HG03039 (cell line): ENCODE results near the gene TMEM39B.
A peak's percentile ranks its signal among the peaks of the same experiment; 100 is the strongest.
"Not testable (repeated sequence)": the region's sequence is repeated elsewhere in the genome, so short reads cannot be mapped to it uniquely, and the experiment has no call there.

Experiments
- ATAC-seq: cut with Tn5 transposase; IDR thresholded peaks from one replicate; pipeline ENCODE4 v1.9.1; 2021; ENCODE audit warnings: mild to moderate bottlenecking, moderate library complexity; ENCODE audit not compliant: unreplicated experiment

The TMEM39B gene

GRCh38 chr1:32072622-32073298 lies at the start of gene TMEM39B:
Gene TMEM39B, plus strand, starts transcription at chr1:32072939. Its CDS starts 109 bp downstream, at chr1:32073048.
- ATAC-seq = peak; percentile 70

GRCh38 chr1:32023351-32023750 lies 49.4 kb upstream of the TMEM39B start:
- ATAC-seq = no peak

DNA sequence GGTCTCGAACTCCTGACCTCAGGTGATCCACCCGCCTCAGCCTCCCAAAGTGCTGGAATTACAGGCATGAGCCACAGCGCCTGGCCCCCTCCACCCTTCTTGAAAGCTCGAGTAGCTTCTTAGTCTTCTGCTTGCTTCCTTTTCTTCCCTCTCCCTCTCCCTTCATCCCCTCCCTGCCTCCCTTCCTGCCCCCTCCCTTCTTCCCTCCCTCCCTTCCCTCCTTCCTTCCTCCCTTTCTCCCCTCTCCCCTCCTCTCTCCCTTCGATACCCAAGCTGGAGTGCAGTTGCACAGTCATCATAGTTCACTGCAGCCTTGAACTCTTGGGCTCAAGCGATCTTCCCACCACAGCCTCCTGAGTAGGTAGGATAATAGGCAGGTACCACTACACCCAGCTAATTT lies 47.2 kb upstream of the TMEM39B start:
- ATAC-seq = no peak

DNA sequence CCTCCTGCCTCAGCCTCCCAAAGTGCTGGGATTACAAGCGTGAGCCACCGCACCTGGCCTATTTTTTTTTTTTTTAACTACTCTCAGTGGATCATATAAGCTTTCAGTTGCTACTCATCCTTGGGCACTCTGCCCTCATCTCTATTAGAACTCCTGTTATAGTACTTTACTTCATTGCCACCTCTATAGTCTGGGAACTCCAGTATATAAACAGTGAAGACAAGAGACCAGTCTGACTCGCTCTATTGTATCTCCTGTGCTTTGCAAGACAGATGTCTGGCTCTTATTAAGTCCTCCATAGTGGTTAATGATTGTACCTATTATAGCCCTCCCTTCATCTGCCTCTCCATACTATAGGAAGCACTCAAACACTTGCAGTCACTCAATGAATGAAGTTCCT lies 44.0 kb upstream of the TMEM39B start:
- no peak for ATAC-seq

DNA sequence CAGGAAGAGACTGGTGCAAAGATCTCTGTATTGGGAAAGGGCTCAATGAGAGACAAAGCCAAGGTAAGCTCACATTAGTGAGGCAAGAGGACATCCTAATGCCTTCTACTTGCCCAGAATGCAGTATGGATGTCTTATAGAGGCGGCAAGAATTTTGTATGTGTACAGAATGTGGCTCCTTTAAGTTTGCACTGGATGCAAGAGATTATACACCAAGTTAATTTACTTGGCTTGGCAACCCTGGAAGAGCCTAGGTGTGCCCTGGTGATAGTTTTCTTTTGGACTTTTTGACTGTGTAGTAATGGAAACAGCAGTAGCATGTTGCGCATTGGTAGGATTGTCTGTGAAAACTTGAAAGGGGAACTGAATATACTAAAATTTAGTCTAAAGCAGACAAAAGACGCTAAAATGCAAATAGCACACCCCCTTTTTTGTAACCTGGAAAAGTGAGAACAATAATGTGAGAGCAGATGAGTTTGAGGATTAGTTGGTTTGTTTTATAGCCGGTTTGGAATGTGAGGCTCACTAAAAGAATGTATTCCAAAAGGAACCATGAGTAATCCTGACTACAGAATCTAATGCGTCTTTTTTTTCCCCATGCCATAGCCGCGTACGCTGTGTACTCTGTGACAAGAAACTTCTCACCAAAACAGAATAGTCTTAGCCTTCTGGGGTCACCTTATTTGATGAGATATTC lies 41.0 kb upstream of the TMEM39B start:
- no peak for ATAC-seq

- no peak for ATAC-seq
Measured at GRCh38 chr1:32032275-32032615, 40.5 kb upstream of the TMEM39B start.

GRCh38 chr1:32035119-32035518 lies 37.6 kb upstream of the TMEM39B start:
- no peak for ATAC-seq

- no peak for ATAC-seq
Measured at GRCh38 chr1:32040711-32041110, 32.0 kb upstream of the TMEM39B start.

DNA sequence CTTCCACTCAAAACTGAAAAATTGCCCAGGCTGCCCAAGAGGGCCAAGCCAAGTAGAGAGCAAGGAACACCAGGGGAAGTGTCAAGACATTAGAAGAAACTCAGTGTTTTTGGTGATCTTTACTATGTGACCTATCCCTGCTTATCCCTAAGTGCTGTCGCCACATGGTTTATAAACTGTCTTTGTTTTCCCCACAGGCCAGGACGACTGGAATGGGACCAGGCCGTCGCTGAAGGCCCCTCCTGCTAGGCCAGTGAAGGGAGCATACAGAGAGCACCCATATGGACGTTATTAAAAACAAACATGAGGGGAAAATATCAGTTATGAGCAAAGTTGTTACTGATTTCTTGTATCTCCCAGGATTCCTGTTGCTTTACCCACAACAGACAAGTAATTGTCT lies 30.4 kb upstream of the TMEM39B start:
- no peak for ATAC-seq

DNA sequence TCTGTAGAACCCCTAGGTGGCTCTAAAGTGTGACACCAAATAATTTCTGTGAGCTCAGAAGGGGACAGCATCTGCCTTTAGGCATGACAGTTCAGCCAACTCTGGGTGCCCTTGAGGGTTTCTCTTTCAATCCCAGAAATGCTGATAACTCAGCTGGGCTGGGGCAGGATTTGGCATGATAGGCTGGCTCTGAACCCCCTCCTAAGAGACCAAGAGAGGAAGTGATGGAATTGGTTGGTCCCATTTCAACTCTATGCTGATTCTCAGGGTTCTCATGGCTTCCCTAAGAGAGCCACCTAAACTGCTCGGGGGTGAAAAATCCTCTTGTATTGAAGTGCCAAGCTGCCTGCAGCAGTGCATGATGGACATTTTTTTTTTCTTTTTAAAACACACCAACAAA lies 28.5 kb upstream of the TMEM39B start:
- ATAC-seq = no peak

DNA sequence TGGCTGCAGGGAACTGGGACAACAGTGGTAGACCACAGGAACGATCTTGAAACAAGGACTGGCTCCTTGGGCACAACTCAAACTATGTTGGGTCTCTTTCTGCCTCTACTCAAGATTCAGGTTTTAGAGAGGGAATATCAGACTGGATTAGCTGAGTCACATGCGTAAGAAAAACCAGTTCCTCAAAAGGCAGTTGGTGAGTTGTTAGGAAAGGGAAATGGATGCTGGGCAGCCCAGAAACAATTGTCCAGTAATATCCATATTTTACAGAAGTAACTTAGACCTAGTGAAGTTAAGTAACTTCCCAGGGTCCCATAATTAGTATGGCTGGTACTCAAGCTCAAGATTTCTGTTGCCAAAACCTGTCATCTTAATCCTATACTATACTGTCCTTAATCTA lies 27.0 kb upstream of the TMEM39B start:
- ATAC-seq = no peak

DNA sequence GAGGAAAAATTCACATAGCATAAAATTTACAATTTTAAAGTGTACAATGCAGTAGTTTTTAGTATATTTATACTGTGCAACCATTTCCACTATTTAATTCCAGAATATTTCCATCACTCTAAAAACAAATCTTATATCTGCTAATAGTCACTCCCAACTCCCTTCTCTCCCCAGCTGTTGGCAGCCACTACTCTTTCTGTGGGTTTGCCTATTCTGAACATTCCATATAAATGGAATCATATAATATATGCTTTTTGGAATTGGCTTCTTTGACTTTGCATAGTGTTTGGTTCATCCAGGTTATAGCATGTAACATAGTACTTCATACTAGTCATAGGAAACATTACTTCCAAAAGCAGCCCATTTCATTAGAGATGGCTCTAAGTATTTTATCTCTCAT lies 25.0 kb upstream of the TMEM39B start:
- ATAC-seq = no peak

- ATAC-seq = no peak
Measured at GRCh38 chr1:32048440-32048839, 24.3 kb upstream of the TMEM39B start.

DNA sequence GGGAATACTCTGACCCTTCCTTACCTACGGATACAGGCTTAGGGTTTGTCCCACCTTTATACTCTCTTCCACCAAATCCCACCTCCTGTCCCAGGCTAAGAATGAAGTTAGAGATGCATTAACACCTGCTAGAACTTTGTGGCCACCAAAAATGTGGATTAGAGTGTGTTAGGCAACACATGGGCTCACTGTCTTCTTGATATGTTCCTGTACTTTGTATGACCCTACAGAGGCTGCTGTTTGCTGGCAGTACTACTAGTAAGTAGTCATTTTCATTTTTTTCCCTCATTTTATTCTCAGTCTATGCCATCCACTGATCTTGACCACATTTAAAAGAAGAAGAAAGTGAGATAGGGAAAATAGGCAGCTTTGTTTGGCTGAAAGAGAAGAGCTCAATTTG lies 21.0 kb upstream of the TMEM39B start:
- no peak for ATAC-seq

DNA sequence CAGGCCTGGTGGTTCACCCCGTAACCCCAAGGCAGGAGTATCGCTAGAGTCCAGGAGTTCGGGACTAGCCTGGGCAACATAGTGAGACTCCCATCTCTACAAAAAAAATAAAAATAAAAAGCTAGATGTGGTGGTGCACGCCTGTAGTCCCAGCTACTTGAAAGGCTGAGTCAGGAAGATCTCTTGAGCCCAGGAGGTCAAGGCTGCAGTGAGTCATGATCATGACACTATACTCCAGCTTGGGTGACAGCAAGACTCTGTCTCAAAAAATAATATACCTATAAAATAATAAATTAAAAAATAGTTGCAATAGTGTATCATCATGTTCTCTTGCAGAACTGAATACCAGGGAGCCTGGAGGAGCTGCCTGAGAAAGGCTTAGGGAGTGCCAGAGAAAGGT lies 19.9 kb upstream of the TMEM39B start:
- no peak for ATAC-seq

DNA sequence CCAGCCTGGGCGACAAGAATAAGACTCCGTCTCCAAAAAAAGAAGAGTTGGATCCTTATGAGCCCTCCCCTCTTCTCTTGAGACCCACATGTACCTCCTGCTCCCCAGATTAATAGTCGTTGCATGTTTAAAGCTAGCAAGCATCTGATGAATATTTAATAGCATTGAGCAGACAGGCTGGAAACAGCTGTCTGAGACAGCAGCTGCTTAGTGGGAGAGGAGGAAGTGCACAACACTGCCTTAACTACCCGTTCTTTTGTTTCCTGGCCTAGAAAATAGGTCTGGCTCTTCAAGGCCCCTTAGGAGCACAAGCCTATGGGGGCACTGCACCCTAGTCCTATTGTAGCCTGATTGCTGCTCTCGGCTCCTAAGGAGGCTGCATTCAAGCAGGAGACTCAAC lies 17.3 kb upstream of the TMEM39B start:
- no peak for ATAC-seq

- no peak for ATAC-seq
Measured at GRCh38 chr1:32056598-32056997, 16.1 kb upstream of the TMEM39B start.

- no peak for ATAC-seq
Measured at GRCh38 chr1:32060914-32061313, 11.8 kb upstream of the TMEM39B start.

DNA sequence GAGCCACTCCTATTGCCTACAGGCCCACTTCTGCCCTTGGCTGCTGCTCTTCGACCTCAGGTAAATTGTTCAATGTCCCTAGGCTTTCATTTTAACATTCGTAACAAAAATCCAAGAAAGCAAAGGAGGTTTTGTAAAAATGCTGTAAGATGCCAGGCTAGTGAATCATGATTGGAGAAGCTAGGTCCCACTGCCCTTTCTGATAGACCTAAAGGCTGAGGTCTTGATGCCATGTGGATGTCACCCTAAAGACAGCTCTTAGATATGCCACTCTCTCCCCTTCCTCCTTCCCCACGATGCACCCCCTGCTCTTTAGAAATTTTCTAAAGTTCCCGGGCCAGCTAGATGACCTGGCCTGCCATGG lies 9.9 kb upstream of the TMEM39B start:
- no peak for ATAC-seq

- ATAC-seq = no peak
Measured at GRCh38 chr1:32063261-32063681, 9.5 kb upstream of the TMEM39B start.

DNA sequence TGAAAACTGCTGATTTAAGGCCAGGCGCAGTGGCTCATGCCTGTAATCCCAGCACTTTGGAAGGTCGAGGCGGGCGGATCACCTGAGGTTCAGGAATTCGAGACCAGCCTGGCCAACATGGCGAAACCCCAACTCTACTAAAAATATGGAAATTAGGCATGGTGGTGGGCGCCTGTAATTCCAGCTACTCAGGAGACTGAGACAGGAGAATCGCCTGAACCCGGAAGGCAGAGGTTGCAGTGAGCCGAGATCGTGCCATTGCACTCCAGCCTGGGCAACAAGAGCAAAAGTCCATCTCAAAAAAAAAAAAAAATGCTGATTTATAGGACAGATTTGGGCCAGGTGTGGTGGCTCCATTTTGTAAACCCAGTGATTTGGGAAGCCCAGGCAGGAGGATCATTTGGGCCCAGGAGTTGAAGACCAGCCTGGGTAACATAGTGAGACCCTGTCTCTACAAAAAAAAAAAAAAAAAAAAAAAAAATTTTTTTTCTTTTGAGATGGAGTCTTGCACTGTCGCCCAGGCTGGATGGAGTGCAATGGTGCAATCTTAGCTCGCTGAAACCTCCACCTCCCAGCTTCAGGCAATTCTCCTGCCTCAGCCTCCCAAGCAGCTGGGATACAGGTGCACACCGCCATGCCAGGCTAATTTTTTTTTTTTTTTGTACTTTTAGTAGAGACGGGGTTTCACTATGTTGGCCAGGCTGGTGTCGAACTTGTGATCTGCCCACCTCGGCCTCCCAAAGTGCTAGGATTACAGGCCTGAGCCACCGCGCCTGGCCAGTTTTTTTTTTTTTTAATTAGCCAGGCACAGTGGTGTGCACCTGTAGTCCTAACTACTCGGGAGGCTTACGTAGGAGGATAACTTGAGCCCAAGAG lies 6.9 kb upstream of the TMEM39B start:
- not testable (repeated sequence) for ATAC-seq

GRCh38 chr1:32066489-32066873 lies 6.3 kb upstream of the TMEM39B start:
- ATAC-seq = no peak
